GM23248 (cell line): Measurements from ENCODE around the gene CAMK4.

Experiments
- EZH2 ChIP-seq: fragments of 200-600 bp; sonication (generic); IDR thresholded peaks from 2 replicates; pipeline ENCODE4 v1.6.1; 2018; ENCODE audit warnings: antibody characterized with exemption, mild to moderate bottlenecking; ENCODE audit not compliant: insufficient read depth, poor library complexity, severe bottlenecking
- EZH2phosphoT487 ChIP-seq: fragments of 200-600 bp; sonication (generic); IDR thresholded peaks from 2 replicates; pipeline ENCODE4 v1.6.1; 2018; ENCODE audit warnings: antibody characterized with exemption, moderate library complexity, mild to moderate bottlenecking, low read depth; ENCODE audit not compliant: insufficient read depth

- no peak for TF ChIP-seq EZH2
- no peak for TF ChIP-seq EZH2phosphoT487
These were observed 311.8 kb downstream of the CAMK4 start for GRCh38 chr5:111535879-111536549.
